ENCODE measurements around the gene CHSY3. TPM values are rescaled to one million over a fixed set of nuclear protein-coding genes. Genes with fewer than 3 reads are reported as not detected.

Gene CHSY3
- 1.7 TPM for polyA plus RNA-seq
- long read RNA-seq, donor 1, result 0 reads
- long read RNA-seq, donor 2, result 0 reads
- long read RNA-seq, donor 3, result 0 reads
- long read RNA-seq, donor 4, result 0 reads
- long read RNA-seq, donor 5, result 0 reads
- long read RNA-seq, donor 6, result 0 reads
- long read RNA-seq, donor 7, result 0 reads
- long read RNA-seq, donor 8, result 0 reads
- long read RNA-seq, donor 9, result 0 reads
- long read RNA-seq, donor 10, result 0 reads
- long read RNA-seq, donor 11, result 0 reads

GRCh38 chr5:129904102-129904666 lies at the start of gene CHSY3:
Gene CHSY3 (plus strand): TSS chr5:129904465.
- Histone ChIP-seq H3K36me3 (ENCODE audit: control insufficient read depth, insufficient read depth, low read length) (no peaks in the 10 kb centered on the region), H3K9me3 (ENCODE audit: control insufficient read depth, low read depth, low read length) (no peaks in the 10 kb centered on the region), H3K27me3 (ENCODE audit: control insufficient read depth, insufficient read depth, low read length) (peaks cover 11% of the 10 kb centered on the region), H3K27ac (ENCODE audit: low read length) (no peak within 1 kb of the TSS), H3K4me3 (ENCODE audit: low read length) (peak within 1 kb of the TSS; percentile 72), H3K4me1 (ENCODE audit: control insufficient read depth, insufficient read depth, low read length) (peaks cover 10% of the 10 kb centered on the region)
- WGBS (ENCODE audit: insufficient coverage, low lambda C conversion rate), result no CpG with 5 or more reads among the region's 62 CpGs
- peak; percentile 76 to 84 for DNase-seq

- H3K27me3 ChIP-seq (ENCODE audit: control insufficient read depth, insufficient read depth, low read length), result no peaks in the 10 kb centered on the region
- no peak for DNase-seq
- no peak overlapping the region for H3K27ac ChIP-seq (ENCODE audit: low read length)
- 89% methylated on average over 1 of the region's 1 CpG for WGBS (ENCODE audit: insufficient coverage, low lambda C conversion rate)
- no peaks in the 10 kb centered on the region for H3K4me1 ChIP-seq (ENCODE audit: control insufficient read depth, insufficient read depth, low read length)
- H3K4me3 ChIP-seq (ENCODE audit: low read length), result no peak overlapping the region
- no peaks in the 10 kb centered on the region for H3K9me3 ChIP-seq (ENCODE audit: control insufficient read depth, low read depth, low read length)
- no peaks in the 10 kb centered on the region for H3K36me3 ChIP-seq (ENCODE audit: control insufficient read depth, insufficient read depth, low read length)
These were observed 47.9 kb upstream of the CHSY3 start for GRCh38 chr5:129856325-129856724.

- no peaks in the 10 kb centered on the region for H3K27me3 ChIP-seq (ENCODE audit: control insufficient read depth, insufficient read depth, low read length)
- H3K4me3 ChIP-seq (ENCODE audit: low read length), result no peak overlapping the region
- WGBS (ENCODE audit: insufficient coverage, low lambda C conversion rate), result no CpG with 5 or more reads among the region's 1 CpG
- H3K4me1 ChIP-seq (ENCODE audit: control insufficient read depth, insufficient read depth, low read length), result no peaks in the 10 kb centered on the region
- no peaks in the 10 kb centered on the region for H3K9me3 ChIP-seq (ENCODE audit: control insufficient read depth, low read depth, low read length)
- H3K27ac ChIP-seq (ENCODE audit: low read length), result no peak overlapping the region
- H3K36me3 ChIP-seq (ENCODE audit: control insufficient read depth, insufficient read depth, low read length), result no peaks in the 10 kb centered on the region
- peak in 1 of 2 donors; percentile 3 for DNase-seq
These were observed 47.1 kb upstream of the CHSY3 start for GRCh38 chr5:129857116-129857515.

- H3K27me3 ChIP-seq (ENCODE audit: control insufficient read depth, insufficient read depth, low read length), result no peaks in the 10 kb centered on the region
- DNase-seq, result no peak
- H3K27ac ChIP-seq (ENCODE audit: low read length), result no peak overlapping the region
- no peaks in the 10 kb centered on the region for H3K4me1 ChIP-seq (ENCODE audit: control insufficient read depth, insufficient read depth, low read length)
- H3K9me3 ChIP-seq (ENCODE audit: control insufficient read depth, low read depth, low read length), result no peaks in the 10 kb centered on the region
- no peak overlapping the region for H3K4me3 ChIP-seq (ENCODE audit: low read length)
- no peaks in the 10 kb centered on the region for H3K36me3 ChIP-seq (ENCODE audit: control insufficient read depth, insufficient read depth, low read length)
These were observed 46.1 kb upstream of the CHSY3 start for GRCh38 chr5:129858131-129858675.

GRCh38 chr5:129884322-129884721 lies 19.9 kb upstream of the CHSY3 start:
- no peaks in the 10 kb centered on the region for H3K4me1 ChIP-seq (ENCODE audit: control insufficient read depth, insufficient read depth, low read length)
- no peak overlapping the region for H3K27ac ChIP-seq (ENCODE audit: low read length)
- H3K4me3 ChIP-seq (ENCODE audit: low read length), result no peak overlapping the region
- no CpG with 5 or more reads among the region's 1 CpG for WGBS (ENCODE audit: insufficient coverage, low lambda C conversion rate)
- no peaks in the 10 kb centered on the region for H3K27me3 ChIP-seq (ENCODE audit: control insufficient read depth, insufficient read depth, low read length)
- DNase-seq, result no peak
- no peaks in the 10 kb centered on the region for H3K36me3 ChIP-seq (ENCODE audit: control insufficient read depth, insufficient read depth, low read length)
- H3K9me3 ChIP-seq (ENCODE audit: control insufficient read depth, low read depth, low read length), result no peaks in the 10 kb centered on the region

- Histone ChIP-seq H3K36me3 (ENCODE audit: control insufficient read depth, insufficient read depth, low read length) (no peaks in the 10 kb centered on the region), H3K4me3 (ENCODE audit: low read length) (no peak overlapping the region), H3K9me3 (ENCODE audit: control insufficient read depth, low read depth, low read length) (no peaks in the 10 kb centered on the region), H3K4me1 (ENCODE audit: control insufficient read depth, insufficient read depth, low read length) (no peaks in the 10 kb centered on the region), H3K27me3 (ENCODE audit: control insufficient read depth, insufficient read depth, low read length) (no peaks in the 10 kb centered on the region), H3K27ac (ENCODE audit: low read length) (no peak overlapping the region)
- peak in 1 of 2 donors; percentile 3 for DNase-seq
These were observed 4.8 kb upstream of the CHSY3 start for GRCh38 chr5:129899454-129899853.

GRCh38 chr5:129902816-129903215 lies 1.4 kb upstream of the CHSY3 start:
- Histone ChIP-seq H3K4me3 (ENCODE audit: low read length) (no peak overlapping the region), H3K27ac (ENCODE audit: low read length) (no peak overlapping the region)
- WGBS (ENCODE audit: insufficient coverage, low lambda C conversion rate), result no CpG with 5 or more reads among the region's 6 CpGs

GRCh38 chr5:129903466-129904101 lies 681 bp upstream of the CHSY3 start:
- Histone ChIP-seq H3K27ac (ENCODE audit: low read length) (no peak overlapping the region), H3K4me1 (ENCODE audit: control insufficient read depth, insufficient read depth, low read length) (peaks cover 10% of the 10 kb centered on the region), H3K9me3 (ENCODE audit: control insufficient read depth, low read depth, low read length) (no peaks in the 10 kb centered on the region), H3K4me3 (ENCODE audit: low read length) (peak overlapping the region; percentile 72), H3K27me3 (ENCODE audit: control insufficient read depth, insufficient read depth, low read length) (peaks cover 11% of the 10 kb centered on the region), H3K36me3 (ENCODE audit: control insufficient read depth, insufficient read depth, low read length) (no peaks in the 10 kb centered on the region)
- 60% methylated on average over 1 of the region's 29 CpGs for WGBS (ENCODE audit: insufficient coverage, low lambda C conversion rate)
- DNase-seq, result no peak

More at GRCh38 chr5:129902816-129903215, 1.4 kb upstream of the CHSY3 start:
- no peaks in the 10 kb centered on the region for H3K9me3 ChIP-seq (ENCODE audit: control insufficient read depth, low read depth, low read length)
- no peak for DNase-seq
- peaks cover 11% of the 10 kb centered on the region for H3K27me3 ChIP-seq (ENCODE audit: control insufficient read depth, insufficient read depth, low read length)
- H3K4me1 ChIP-seq (ENCODE audit: control insufficient read depth, insufficient read depth, low read length), result peaks cover 10% of the 10 kb centered on the region
- no peaks in the 10 kb centered on the region for H3K36me3 ChIP-seq (ENCODE audit: control insufficient read depth, insufficient read depth, low read length)

- peak in 1 of 2 donors; percentile 5 for DNase-seq
- Histone ChIP-seq H3K9me3 (ENCODE audit: control insufficient read depth, low read depth, low read length) (no peaks in the 10 kb centered on the region), H3K27ac (ENCODE audit: low read length) (no peak overlapping the region), H3K4me3 (ENCODE audit: low read length) (peak overlapping the region; percentile 72), H3K27me3 (ENCODE audit: control insufficient read depth, insufficient read depth, low read length) (peaks cover 11% of the 10 kb centered on the region), H3K4me1 (ENCODE audit: control insufficient read depth, insufficient read depth, low read length) (peaks cover 10% of the 10 kb centered on the region), H3K36me3 (ENCODE audit: control insufficient read depth, insufficient read depth, low read length) (no peaks in the 10 kb centered on the region)
- WGBS (ENCODE audit: insufficient coverage, low lambda C conversion rate), result no CpG with 5 or more reads among the region's 105 CpGs
These were observed 605 bp downstream of the CHSY3 start for GRCh38 chr5:129904667-129905472.

GRCh38 chr5:129905473-129906176 lies 1.4 kb downstream of the CHSY3 start:
- no peaks in the 10 kb centered on the region for H3K9me3 ChIP-seq (ENCODE audit: control insufficient read depth, low read depth, low read length)
- peak; percentile 5 to 27 for DNase-seq
- H3K4me3 ChIP-seq (ENCODE audit: low read length), result peak overlapping the region; percentile 37
- H3K36me3 ChIP-seq (ENCODE audit: control insufficient read depth, insufficient read depth, low read length), result no peaks in the 10 kb centered on the region
- H3K27me3 ChIP-seq (ENCODE audit: control insufficient read depth, insufficient read depth, low read length), result peaks cover 11% of the 10 kb centered on the region
- H3K27ac ChIP-seq (ENCODE audit: low read length), result no peak overlapping the region
- 0% methylated on average over 3 of the region's 37 CpGs for WGBS (ENCODE audit: insufficient coverage, low lambda C conversion rate)
- H3K4me1 ChIP-seq (ENCODE audit: control insufficient read depth, insufficient read depth, low read length), result peaks cover 10% of the 10 kb centered on the region

All from large intestine (tissue), 12 donors.